GM12878 (cell line): ENCODE results near the gene NXPE4. TPM values are rescaled to one million over a fixed set of nuclear protein-coding genes. Genes with fewer than 3 reads are reported as not detected.
A peak's percentile ranks its signal among the peaks of the same experiment; 100 is the strongest.

ENCODE experiments used
- CEBPB ChIP-seq, 2 experiments: fragments of 150-350 bp in 1 of 2; IDR thresholded peaks; 2 replicates each; pipeline ENCODE4 v1.6.1; 2012 to 2014; ENCODE audit warnings: low read depth in 2 of 2, low read length in 2 of 2, borderline replicate concordance in 1 of 2, inconsistent platforms in 1 of 2
- FOXM1 ChIP-seq: IDR thresholded peaks from 2 replicates; pipeline ENCODE4 v1.6.1; 2012; ENCODE audit warnings: low read depth, mild to moderate bottlenecking, inconsistent platforms, low read length, moderate library complexity
- KDM1A ChIP-seq: fragments of 200-600 bp; sonication (generic); IDR thresholded peaks from 2 replicates; pipeline ENCODE4 v1.6.1; 2016; ENCODE audit warnings: borderline replicate concordance
- MEF2B ChIP-seq: fragments of 450-650 bp; IDR thresholded peaks from 2 replicates; pipeline ENCODE4 v1.6.1; 2018; ENCODE audit warnings: mild to moderate bottlenecking, moderate library complexity; ENCODE audit not compliant: partially characterized antibody, poor library complexity, severe bottlenecking
- NR2F1 ChIP-seq: fragments of 450-650 bp; conservative IDR thresholded peaks from 2 replicates; pipeline ENCODE4 v1.6.1; 2017; ENCODE audit warnings: mild to moderate bottlenecking
- RUNX3 ChIP-seq: IDR thresholded peaks from 2 replicates; pipeline ENCODE4 v1.6.1; 2012; ENCODE audit warnings: low read length, inconsistent platforms
- TBL1XR1 ChIP-seq: IDR thresholded peaks from 2 replicates; pipeline ENCODE4 v1.6.1; 2012; ENCODE audit warnings: low read depth, low read length, improper control_type of control experiment
- YBX1 ChIP-seq: fragments of 450-650 bp; IDR thresholded peaks from 2 replicates; pipeline ENCODE4 v1.6.1; 2016; ENCODE audit warnings: antibody characterized with exemption
- ZNF217 ChIP-seq: fragments of 450-650 bp; IDR thresholded peaks from 2 replicates; pipeline ENCODE4 v1.6.1; 2017; ENCODE audit warnings: antibody characterized with exemption, mild to moderate bottlenecking
- polyA plus RNA-seq, 11 experiments: library from polyadenylated mRNA; depleted of rRNA in 4 of 11; unstranded in 6 of 11; stranded (reverse) in 5 of 11; fragments of >200 nt; fragmentation: Nextera tagmentation in 4 of 11; fragmentation: Illumina TruSeq in 1 of 11; extraction: Ambion mirVana in 4 of 11; extraction: Trizol in 1 of 11; gene quantifications; 1 replicate in 1 of 11; 2 replicates in 10 of 11; pipeline versions ENCODE4 v1.2.1 to v1.2.3, GENCODE V29; 2011 to 2016; ENCODE audit warnings: inconsistent platforms in 2 of 11, missing spikeins in 2 of 11, low read depth in 1 of 11
- total RNA-seq, 4 experiments: library from RNA; depleted of rRNA in 3 of 4; stranded (reverse); fragments of >200 nt in 3 of 4; fragmentation: Illumina TruSeq in 1 of 4; extraction: Trizol in 1 of 4; gene quantifications; 2 replicates each; pipeline versions ENCODE4 v1.2.1 to v1.2.3, GENCODE V29; 2013 to 2021
- TF ChIP-seq, protein P1 (sequence below): fragments of 450-650 bp; IDR thresholded peaks from 2 replicates; pipeline ENCODE4 v1.6.1; 2017; ENCODE audit warnings: low read depth, mild to moderate bottlenecking, moderate library complexity
- TF ChIP-seq, protein P2 (sequence below): fragments of 450-650 bp; formaldehyde crosslinking; IDR thresholded peaks from 2 replicates; pipeline ENCODE4 v1.4.0; 2022; ENCODE audit warnings: mild to moderate bottlenecking, moderate library complexity
- TF ChIP-seq, protein P3 (sequence below): fragments of 450-650 bp; IDR thresholded peaks from 2 replicates; pipeline ENCODE4 v1.6.1; 2017; ENCODE audit warnings: mild to moderate bottlenecking, moderate library complexity

Gene NXPE4
- total and polyA plus RNA-seq, 10 of the 15 experiments (the other 5 are each of a cell fraction or from before 2014, with no cell fraction given): not detected

DNA sequence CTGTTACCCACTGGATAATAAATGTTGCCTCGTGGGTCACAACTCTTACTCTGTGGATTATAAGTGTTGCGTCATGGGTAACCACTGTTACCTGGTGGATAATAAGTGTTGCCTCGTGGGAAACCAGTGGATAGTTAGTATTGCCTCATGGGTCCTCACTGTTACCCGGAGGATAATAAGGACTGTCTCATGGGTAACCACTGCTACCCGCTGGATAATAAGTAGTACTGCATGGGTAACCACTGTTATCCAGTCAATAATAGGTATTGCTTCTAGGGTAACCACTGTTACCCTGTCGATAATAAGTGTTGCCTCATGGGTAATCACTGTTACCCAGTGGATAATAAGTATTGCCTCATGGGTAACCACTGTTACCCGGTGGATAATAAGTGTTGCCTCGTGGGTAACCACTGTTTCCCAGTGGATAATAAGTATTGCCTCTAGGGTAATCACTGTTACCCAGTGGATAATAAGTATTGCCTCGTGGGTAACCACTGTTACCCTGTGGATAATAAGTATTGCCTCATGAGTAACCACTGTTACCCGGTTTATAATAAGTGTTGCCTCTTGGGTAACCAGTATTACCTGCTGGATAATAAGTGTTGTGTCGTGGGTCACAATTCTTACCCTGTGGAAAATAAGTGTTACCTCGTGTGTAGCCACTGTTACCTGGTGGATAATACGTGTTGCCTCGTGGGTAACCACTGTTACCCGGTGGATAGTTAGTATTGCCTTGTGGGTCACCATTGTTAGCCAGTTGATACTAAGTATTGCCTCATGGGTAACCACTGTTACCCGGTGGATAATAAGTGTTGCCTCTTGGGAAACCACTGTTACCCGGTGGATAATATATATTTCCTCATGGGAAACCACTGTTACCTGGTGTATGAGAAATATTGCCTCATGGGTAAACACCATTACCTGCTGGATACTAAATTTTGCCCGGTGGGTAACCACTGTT, 15.7 kb upstream of the NXPE4 start (continued):
- TF ChIP-seq ZNF217: peak; percentile 81
- peak; percentile 16 for TF ChIP-seq MEF2B
- TF ChIP-seq CEBPB (IDR thresholded peaks at IDR 0.05; ENCODE audit: borderline replicate concordance in 1 of 2, low read depth in 2 of 2, low read length in 2 of 2): peak in 1 of 2 experiments; percentile 74; a peak in 1 of 4 replicates
- TF ChIP-seq, protein P1, sequence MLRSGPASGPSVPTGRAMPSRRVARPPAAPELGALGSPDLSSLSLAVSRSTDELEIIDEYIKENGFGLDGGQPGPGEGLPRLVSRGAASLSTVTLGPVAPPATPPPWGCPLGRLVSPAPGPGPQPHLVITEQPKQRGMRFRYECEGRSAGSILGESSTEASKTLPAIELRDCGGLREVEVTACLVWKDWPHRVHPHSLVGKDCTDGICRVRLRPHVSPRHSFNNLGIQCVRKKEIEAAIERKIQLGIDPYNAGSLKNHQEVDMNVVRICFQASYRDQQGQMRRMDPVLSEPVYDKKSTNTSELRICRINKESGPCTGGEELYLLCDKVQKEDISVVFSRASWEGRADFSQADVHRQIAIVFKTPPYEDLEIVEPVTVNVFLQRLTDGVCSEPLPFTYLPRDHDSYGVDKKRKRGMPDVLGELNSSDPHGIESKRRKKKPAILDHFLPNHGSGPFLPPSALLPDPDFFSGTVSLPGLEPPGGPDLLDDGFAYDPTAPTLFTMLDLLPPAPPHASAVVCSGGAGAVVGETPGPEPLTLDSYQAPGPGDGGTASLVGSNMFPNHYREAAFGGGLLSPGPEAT: 0 out of 2 replicates have a peak, but pooled peaks have one; percentile 19
- TF ChIP-seq, protein P2, sequence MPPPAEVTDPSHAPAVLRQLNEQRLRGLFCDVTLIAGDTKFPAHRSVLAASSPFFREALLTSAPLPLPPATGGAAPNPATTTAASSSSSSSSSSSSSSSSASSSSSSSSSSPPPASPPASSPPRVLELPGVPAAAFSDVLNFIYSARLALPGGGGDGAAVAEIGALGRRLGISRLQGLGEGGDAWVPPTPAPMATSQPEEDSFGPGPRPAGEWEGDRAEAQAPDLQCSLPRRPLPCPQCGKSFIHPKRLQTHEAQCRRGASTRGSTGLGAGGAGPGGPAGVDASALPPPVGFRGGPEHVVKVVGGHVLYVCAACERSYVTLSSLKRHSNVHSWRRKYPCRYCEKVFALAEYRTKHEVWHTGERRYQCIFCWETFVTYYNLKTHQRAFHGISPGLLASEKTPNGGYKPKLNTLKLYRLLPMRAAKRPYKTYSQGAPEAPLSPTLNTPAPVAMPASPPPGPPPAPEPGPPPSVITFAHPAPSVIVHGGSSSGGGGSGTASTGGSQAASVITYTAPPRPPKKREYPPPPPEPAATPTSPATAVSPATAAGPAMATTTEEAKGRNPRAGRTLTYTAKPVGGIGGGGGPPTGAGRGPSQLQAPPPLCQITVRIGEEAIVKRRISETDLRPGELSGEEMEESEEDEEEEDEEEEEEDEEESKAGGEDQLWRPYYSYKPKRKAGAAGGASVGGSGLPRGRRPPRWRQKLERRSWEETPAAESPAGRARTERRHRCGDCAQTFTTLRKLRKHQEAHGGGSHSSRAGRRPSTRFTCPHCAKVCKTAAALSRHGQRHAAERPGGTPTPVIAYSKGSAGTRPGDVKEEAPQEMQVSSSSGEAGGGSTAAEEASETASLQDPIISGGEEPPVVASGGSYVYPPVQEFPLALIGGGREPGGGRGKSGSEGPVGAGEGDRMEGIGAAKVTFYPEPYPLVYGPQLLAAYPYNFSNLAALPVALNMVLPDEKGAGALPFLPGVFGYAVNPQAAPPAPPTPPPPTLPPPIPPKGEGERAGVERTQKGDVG (CRISPR knock-in tag): peak; percentile 87; the same call in 1 of the 2 replicates
- TF ChIP-seq TBL1XR1: no peak
- 0 out of 2 replicates have a peak, but pooled peaks have one; percentile 67 for TF ChIP-seq KDM1A
- TF ChIP-seq RUNX3: peak; percentile 5
- TF ChIP-seq YBX1: peak; percentile 12; the same call in 1 of the 2 replicates
- TF ChIP-seq, protein P3, sequence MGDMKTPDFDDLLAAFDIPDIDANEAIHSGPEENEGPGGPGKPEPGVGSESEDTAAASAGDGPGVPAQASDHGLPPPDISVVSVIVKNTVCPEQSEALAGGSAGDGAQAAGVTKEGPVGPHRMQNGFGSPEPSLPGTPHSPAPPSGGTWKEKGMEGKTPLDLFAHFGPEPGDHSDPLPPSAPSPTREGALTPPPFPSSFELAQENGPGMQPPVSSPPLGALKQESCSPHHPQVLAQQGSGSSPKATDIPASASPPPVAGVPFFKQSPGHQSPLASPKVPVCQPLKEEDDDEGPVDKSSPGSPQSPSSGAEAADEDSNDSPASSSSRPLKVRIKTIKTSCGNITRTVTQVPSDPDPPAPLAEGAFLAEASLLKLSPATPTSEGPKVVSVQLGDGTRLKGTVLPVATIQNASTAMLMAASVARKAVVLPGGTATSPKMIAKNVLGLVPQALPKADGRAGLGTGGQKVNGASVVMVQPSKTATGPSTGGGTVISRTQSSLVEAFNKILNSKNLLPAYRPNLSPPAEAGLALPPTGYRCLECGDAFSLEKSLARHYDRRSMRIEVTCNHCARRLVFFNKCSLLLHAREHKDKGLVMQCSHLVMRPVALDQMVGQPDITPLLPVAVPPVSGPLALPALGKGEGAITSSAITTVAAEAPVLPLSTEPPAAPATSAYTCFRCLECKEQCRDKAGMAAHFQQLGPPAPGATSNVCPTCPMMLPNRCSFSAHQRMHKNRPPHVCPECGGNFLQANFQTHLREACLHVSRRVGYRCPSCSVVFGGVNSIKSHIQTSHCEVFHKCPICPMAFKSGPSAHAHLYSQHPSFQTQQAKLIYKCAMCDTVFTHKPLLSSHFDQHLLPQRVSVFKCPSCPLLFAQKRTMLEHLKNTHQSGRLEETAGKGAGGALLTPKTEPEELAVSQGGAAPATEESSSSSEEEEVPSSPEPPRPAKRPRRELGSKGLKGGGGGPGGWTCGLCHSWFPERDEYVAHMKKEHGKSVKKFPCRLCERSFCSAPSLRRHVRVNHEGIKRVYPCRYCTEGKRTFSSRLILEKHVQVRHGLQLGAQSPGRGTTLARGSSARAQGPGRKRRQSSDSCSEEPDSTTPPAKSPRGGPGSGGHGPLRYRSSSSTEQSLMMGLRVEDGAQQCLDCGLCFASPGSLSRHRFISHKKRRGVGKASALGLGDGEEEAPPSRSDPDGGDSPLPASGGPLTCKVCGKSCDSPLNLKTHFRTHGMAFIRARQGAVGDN: peak; percentile 76
- peak; percentile 25; the same call in 1 of the 2 replicates for TF ChIP-seq FOXM1
- 0 out of 2 replicates have a peak, but pooled peaks have one; percentile 35 for TF ChIP-seq NR2F1
